ENCODE data around the gene MYEOV. TPM values are rescaled to one million over a fixed set of nuclear protein-coding genes. Genes with fewer than 3 reads are reported as not detected.
A peak's percentile ranks its signal among the peaks of the same experiment; 100 is the strongest.

Gene MYEOV
- total and polyA plus RNA-seq, 9 of the 15 experiments (the other 6 are each of a cell fraction or from before 2014, with no cell fraction given), result 10.2 to 133 (median 32.2) TPM

GRCh38 chr11:69295995-69296889 is 2.3 kb downstream of the MYEOV start (continued):
- 0 out of 2 replicates have a peak, but pooled peaks have one; percentile 74 for TF ChIP-seq ZNF395 (CRISPR knock-in tag; IDR thresholded peaks at IDR 0.05)
- TF ChIP-seq ZNF644 (tag; IDR thresholded peaks at IDR 0.05; ENCODE audit: low read depth), result no peak
- no peak for TF ChIP-seq PCBP2 (IDR thresholded peaks at IDR 0.05; ENCODE audit: low read depth, low read length, poor library complexity, severe bottlenecking)
- no peak for TF ChIP-seq SOX6 (IDR thresholded peaks at IDR 0.05)

DNA sequence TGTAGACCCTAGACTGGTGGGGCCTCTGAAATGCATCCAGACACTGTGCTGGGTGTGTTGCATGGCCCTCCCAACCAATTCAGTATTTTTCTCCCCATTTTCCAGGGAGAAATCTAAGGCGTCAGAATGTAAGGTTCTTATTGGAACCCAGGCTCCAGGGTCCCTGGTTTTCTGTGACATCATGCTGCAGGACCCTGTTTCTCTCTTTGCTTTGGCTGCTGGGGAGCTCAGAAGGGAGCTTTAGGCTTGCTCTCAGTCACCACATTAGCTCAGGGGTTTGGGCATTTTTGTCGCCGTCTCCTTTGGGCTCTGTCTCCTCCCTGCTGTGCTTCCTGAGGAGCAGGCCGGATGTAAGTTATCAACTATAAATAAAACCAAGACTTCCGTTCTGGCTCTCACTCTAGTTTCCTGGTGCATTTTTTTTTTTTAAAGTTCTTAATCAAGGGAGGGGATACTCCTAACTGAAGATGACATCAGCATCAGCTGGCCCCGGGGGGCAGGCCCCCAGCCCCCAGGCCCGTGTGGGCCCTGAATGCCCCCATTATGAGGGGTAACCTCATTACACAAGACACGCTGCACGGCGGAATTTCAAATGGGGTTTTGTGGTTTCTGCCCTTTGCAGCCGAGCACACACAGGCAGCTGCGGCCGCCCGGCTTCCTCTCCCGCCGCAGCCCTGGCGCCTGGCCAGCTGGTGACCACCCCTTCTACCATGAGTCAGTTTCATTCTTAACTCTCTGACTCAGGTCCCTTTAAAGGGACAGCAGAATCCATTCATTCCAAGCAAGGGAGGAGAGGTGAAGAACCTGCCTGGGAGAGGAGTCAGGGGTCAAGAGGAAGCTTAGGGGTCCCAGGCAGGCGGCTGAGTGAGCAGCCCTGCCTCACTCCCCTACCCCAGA is 3.2 kb downstream of the MYEOV start:
- peak; percentile 64 for ATAC-seq
- TF ChIP-seq CTBP1 (IDR thresholded peaks at IDR 0.05; ENCODE audit: borderline replicate concordance) (peak; percentile 78; the same call in 1 of the 2 replicates), NFIX (CRISPR knock-in tag; IDR thresholded peaks at IDR 0.05; ENCODE audit: low read depth) (peak; percentile 60), SREBF1 (IDR thresholded peaks at IDR 0.05; ENCODE audit: borderline replicate concordance, low read depth, low read length) (0 out of 2 replicates have a peak, but pooled peaks have one; percentile 34), ESRRB (CRISPR knock-in tag; IDR thresholded peaks at IDR 0.05; ENCODE audit: borderline replicate concordance) (no peak), DACH1 (IDR thresholded peaks at IDR 0.05; ENCODE audit: partially characterized antibody) (peak; percentile 92), TEAD1 (CRISPR knock-in tag; IDR thresholded peaks at IDR 0.05) (peak; percentile 87 to 96), EP300 (IDR thresholded peaks at IDR 0.05; ENCODE audit: low read length) (peak; percentile 70), CXXC5 (CRISPR knock-in tag; IDR thresholded peaks at IDR 0.05) (peak; percentile 82), GATAD2B (IDR thresholded peaks at IDR 0.05; ENCODE audit: borderline replicate concordance) (peak; percentile 53; the same call in 1 of the 2 replicates), RCOR1 (IDR thresholded peaks at IDR 0.05; ENCODE audit: borderline replicate concordance in 1 of 2, low read depth in 2 of 2, low read length in 2 of 2) (peak in 1 of 2 experiments; percentile 44; a peak in 1 of 4 replicates)
- TF ChIP-seq, protein P1, sequence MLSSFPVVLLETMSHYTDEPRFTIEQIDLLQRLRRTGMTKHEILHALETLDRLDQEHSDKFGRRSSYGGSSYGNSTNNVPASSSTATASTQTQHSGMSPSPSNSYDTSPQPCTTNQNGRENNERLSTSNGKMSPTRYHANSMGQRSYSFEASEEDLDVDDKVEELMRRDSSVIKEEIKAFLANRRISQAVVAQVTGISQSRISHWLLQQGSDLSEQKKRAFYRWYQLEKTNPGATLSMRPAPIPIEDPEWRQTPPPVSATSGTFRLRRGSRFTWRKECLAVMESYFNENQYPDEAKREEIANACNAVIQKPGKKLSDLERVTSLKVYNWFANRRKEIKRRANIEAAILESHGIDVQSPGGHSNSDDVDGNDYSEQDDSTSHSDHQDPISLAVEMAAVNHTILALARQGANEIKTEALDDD (IDR thresholded peaks at IDR 0.05), result peak; percentile 57

More for the DNA sequence above, 3.2 kb downstream of the MYEOV start:
- CTCF ChIA-PET (ENCODE audit: low intra/inter-chr PET ratio), result interaction anchor here (0.7 kb wide), 1 partner anchor 348 kb away, joined by 3 read pairs; no protein-coding TSS in a partner anchor
- Histone ChIP-seq H3K4me2 (ENCODE audit: insufficient read depth, low read length) (peak overlapping the region; percentile 97), H3K27me3 (ENCODE audit: control insufficient read depth in 2 of 2, insufficient read depth in 2 of 2, low read length in 2 of 2) (no peaks in the 10 kb centered on the region), H2AFZ (ENCODE audit: low read depth, low read length) (peak overlapping the region; percentile 65), H3K79me2 (ENCODE audit: control insufficient read depth, insufficient read depth, low read length) (peaks cover 81% of the 10 kb centered on the region), H3K9ac (ENCODE audit: insufficient read depth in 1 of 2, low read depth in 2 of 2, low read length in 2 of 2) (peak overlapping the region; percentile 81 to 95), H3K27ac (ENCODE audit: extremely low read depth, low read depth, low read length) (peak overlapping the region; percentile 94), H3K4me3 (peak overlapping the region; percentile 69), H3K36me3 (ENCODE audit: control insufficient read depth, insufficient read depth, low read length) (peaks cover 15% of the 10 kb centered on the region), H3K4me1 (replicated peaks in 1 of 2; ENCODE audit: control insufficient read depth in 2 of 2, insufficient read depth in 2 of 2, low read length in 2 of 2) (peaks cover 70 to 84% of the 10 kb centered on the region in 2 experiments), H3K9me3 (replicated peaks; ENCODE audit: control insufficient read depth, insufficient read depth, low read depth, low read length) (no peaks in the 10 kb centered on the region), H3K9me1 (ENCODE audit: control insufficient read depth, insufficient read depth, low read length) (peaks cover 3% of the 10 kb centered on the region), H4K20me1 (replicated peaks; ENCODE audit: control insufficient read depth, insufficient read depth, low read length) (no peaks in the 10 kb centered on the region; the same call in 1 of the 2 replicates)
- in situ Hi-C loops (cut with MboI) (no loop called here), intact Hi-C loops (cut with micrococcal nuclease) (loop anchor here (5.0 to 10.0 kb wide), 4 partner anchors 68 to 162 kb away; no protein-coding TSS in a partner anchor)
- WGBS (ENCODE audit: insufficient coverage, low coverage, missing lambda C conversion rate), result under 1% methylated on average over 17 of the region's 18 CpGs
- FAIRE-seq, result peak; percentile 93
- BruUV-seq (replicated peaks), result TSS peak; percentile 84
- peak; percentile 85 to 96 (median 88) for DNase-seq (ENCODE audit: extremely low read depth in 1 of 4, low spot score in 3 of 4)
- POLR2A ChIA-PET, result interaction anchor here (0.6 to 1.9 kb wide), 9 partner anchors 9 to 798 kb away, joined by 3 to 7 read pairs (median 4); no protein-coding TSS in a partner anchor

Data from K562 (cell line).